Measurements from ENCODE around the gene BPIFB6.

BPIFB6 gene

GRCh38 chr20:33016581-33017109 is 14.8 kb upstream of the BPIFB6 start:
- DNase-seq, result no peak

GRCh38 chr20:33017542-33017941 is 13.9 kb upstream of the BPIFB6 start:
- DNase-seq, result no peak

- DNase-seq, result no peak
Measured at GRCh38 chr20:33018169-33018931, 13.1 kb upstream of the BPIFB6 start.

GRCh38 chr20:33019465-33020277 is 11.8 kb upstream of the BPIFB6 start:
- DNase-seq, result no peak

DNA sequence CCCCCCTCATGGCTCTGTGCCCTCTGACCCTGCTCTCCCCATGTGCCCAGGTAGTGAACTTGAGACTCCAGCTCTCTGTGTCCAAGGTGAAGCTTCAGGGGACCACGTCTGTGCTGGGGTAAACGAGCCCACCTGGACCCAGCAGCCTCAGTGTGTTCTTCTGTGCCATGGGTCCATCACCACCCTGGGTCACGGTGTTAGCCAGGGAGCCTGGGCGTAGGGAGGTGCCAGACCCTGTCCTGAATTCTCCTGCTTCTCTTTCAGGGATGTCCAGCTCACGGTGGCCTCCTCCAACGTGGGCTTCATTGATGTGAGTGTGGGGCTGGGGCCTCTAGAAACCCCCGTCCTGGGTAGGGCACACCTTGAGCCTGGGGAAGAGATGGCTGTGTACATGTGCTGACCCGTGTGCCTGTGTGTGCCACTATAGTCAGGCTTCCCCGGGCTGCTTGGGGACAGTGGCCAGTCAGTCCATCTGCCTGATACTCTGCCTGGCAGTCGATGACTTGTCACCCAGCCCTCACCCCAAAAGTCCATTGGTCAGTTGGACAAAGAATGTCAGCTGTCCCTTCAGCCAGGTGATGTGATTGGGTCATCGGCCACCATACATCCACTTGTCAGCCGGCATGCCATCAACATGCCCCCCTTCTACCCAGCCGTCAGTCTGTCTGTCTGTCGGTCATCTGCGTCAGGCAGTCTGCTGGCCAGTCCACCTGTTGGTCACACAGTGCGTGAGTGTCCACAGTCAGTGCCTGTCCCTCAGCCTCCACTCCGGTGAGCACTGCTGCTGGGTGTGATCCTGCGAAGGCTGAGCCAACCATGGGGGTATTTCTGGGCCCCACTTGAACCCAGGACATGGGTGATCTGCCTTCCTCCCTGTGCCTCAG is 10.9 kb upstream of the BPIFB6 start:
- no peak for DNase-seq

GRCh38 chr20:33021879-33022278 is 9.6 kb upstream of the BPIFB6 start:
- DNase-seq, result no peak

- no peak for DNase-seq
Measured at GRCh38 chr20:33022289-33022688, 9.2 kb upstream of the BPIFB6 start.

GRCh38 chr20:33022694-33023438 is 8.6 kb upstream of the BPIFB6 start:
- DNase-seq, result no peak

- DNase-seq, result no peak
Measured at GRCh38 chr20:33023439-33024242, 7.8 kb upstream of the BPIFB6 start.

DNA sequence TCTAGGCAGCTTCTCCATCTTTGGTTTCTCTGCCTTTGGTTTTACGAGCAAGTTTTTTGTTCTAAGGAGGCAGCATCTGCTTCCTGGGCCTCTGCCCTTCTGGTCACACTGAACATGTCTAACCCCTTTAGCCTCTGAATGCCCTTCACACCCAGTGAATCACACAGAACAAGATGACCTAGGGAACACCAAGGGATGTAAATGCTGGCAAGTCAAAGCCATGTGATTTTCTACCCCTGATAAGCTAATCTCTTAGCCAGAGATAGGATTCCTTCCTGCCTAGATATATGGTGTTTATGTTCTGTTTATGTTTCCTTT is 7.2 kb upstream of the BPIFB6 start:
- no peak for DNase-seq

GRCh38 chr20:33024609-33025317 is 6.7 kb upstream of the BPIFB6 start:
- no peak for DNase-seq

DNA sequence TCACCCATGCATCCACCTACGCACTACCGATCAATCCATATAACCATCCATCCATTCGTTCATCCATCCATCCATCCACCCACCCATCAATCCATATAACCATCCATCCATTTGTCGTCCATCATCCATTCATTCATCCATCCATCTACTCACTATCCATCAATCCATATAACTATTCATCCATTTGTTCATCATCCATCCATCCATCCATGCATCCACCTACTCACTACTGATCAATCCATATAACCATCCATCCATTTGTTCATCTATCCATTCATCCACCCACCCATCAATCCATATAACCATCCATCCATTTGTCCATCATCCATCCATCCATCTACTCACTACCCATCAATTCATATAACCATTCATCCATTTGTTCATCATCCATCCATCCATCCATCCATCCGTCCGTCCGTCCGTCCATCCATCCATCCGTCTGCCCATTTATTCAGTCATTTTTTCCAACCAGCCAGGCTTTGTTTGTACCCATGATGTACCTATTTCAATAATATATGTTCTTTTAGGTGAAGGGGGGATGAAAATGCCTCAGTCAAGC is 6.1 kb upstream of the BPIFB6 start:
- no peak for DNase-seq

DNA sequence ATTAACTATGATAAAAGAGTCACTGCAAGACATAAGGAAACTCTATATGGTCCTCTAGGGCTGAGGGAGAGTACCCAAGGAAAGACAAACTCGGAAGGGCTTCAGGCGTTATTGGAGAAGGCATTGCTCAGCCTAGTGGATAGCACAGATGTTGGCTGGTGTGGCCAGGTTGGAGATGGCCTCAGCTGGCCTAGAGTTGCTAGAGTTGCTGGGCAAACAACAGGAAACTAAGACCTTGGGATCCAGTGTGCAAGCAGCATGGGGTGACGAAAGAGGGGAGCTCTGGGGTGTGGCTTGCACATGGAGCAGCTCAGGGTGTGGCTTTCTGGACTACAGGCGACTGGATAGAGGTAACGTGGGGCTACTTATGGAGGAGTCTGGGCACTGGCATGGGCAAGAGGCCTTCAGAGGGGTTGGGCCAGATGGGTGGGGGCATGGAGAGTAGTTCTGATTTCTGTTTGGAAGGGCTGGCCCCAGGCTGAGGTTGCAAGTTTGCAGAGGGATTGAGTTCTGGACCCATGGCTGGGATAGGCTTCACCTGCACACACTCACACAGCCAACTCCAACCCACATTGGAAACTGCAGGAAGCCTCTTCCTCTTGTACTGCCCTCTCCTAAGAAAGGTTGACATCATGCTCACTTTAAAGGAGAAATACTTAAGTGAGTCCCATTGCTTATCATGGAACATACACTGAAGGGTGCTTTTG is 5.2 kb upstream of the BPIFB6 start:
- DNase-seq, result no peak

GRCh38 chr20:33026779-33027759 is 4.4 kb upstream of the BPIFB6 start:
- DNase-seq, result no peak

GRCh38 chr20:33027769-33028751 is 3.4 kb upstream of the BPIFB6 start:
- DNase-seq, result no peak

DNA sequence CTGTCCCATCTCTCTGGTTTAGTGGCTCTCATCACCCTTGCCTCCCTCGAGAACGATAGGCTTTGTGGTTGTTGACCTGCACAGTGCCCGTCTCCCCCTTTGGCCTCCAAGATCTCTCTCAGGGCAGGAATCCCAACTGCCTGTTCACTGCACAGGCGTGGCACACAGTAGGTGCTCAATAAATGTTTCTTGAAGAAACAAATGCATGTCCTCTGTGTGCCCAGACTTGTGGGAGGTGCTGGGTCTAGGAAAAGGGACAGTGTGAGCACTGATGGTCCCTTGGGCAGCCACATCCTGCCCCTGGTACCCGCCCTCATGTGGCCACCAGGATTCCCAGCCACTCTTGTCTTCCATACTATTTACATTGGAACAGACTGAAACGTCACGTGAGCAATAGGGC is 2.6 kb upstream of the BPIFB6 start:
- DNase-seq, result no peak

- DNase-seq, result no peak
Measured at GRCh38 chr20:33030076-33030475, 1.4 kb upstream of the BPIFB6 start.

All from C1 segment of cervical spinal cord (tissue), 14 donors.